Fibroblast of lung (primary cell): Measurements from ENCODE around the gene TNS3. TPM values are rescaled to one million over a fixed set of nuclear protein-coding genes. Genes with fewer than 3 reads are reported as not detected.
A peak's percentile ranks its signal among the peaks of the same experiment; 100 is the strongest.

Experiments used
- DNase-seq, 2 donors: peaks; one replicate each; pipeline versions ENCODE4 v3.0.0 to v3.0.0-alpha.2; 2010; ENCODE audit warnings: low read depth in 2 of 2
- H2AFZ ChIP-seq: 2 replicates; pipeline ENCODE4 v1.5.1; 2012; ENCODE audit warnings: low read length, control low read depth, inconsistent platforms
- H3K27ac ChIP-seq: 2 replicates; pipeline ENCODE4 v1.5.1; 2011; ENCODE audit warnings: low read length, control low read depth; ENCODE audit not compliant: insufficient read depth
- H3K27me3 ChIP-seq: 2 replicates; pipeline ENCODE4 v1.5.1; 2011; ENCODE audit warnings: mild to moderate bottlenecking, low read length; ENCODE audit not compliant: control insufficient read depth, insufficient read depth
- H3K36me3 ChIP-seq: 2 replicates; pipeline ENCODE4 v1.5.1; 2011; ENCODE audit warnings: low read length; ENCODE audit not compliant: control insufficient read depth, insufficient read depth
- H3K4me1 ChIP-seq: 2 replicates; pipeline ENCODE4 v1.5.1; 2011; ENCODE audit warnings: low read length; ENCODE audit not compliant: control insufficient read depth, insufficient read depth; ENCODE audit errors: extremely low read depth
- H3K4me2 ChIP-seq: 2 replicates; pipeline ENCODE4 v1.5.1; 2011; ENCODE audit warnings: low read length, control low read depth; ENCODE audit not compliant: insufficient read depth; ENCODE audit errors: extremely low read depth
- H3K4me3 ChIP-seq, 4 experiments: fragments of 200-600 bp in 1 of 4; sonication (generic) in 1 of 4; replicated peaks in 1 of 4; 2 replicates each; pipeline ENCODE4 v1.5.1; 2011 to 2016; ENCODE audit warnings: low read length in 4 of 4, low read depth in 3 of 4, mild to moderate bottlenecking in 3 of 4, control low read depth in 2 of 4, inconsistent platforms in 1 of 4, mixed read lengths in 1 of 4; ENCODE audit not compliant: insufficient read depth in 1 of 4; ENCODE audit errors: control extremely low read depth in 1 of 4
- H3K79me2 ChIP-seq: 2 replicates; pipeline ENCODE4 v1.5.1; 2012; ENCODE audit warnings: mild to moderate bottlenecking, low read length, inconsistent platforms; ENCODE audit not compliant: control insufficient read depth, insufficient read depth
- H3K9ac ChIP-seq: 2 replicates; pipeline ENCODE4 v1.5.1; 2011; ENCODE audit warnings: mild to moderate bottlenecking, low read length, control low read depth; ENCODE audit not compliant: insufficient read depth
- H3K9me3 ChIP-seq: 2 replicates; pipeline ENCODE4 v1.5.1; 2012; ENCODE audit warnings: low read depth, low read length; ENCODE audit not compliant: control insufficient read depth, insufficient read depth
- H4K20me1 ChIP-seq: 2 replicates; pipeline ENCODE4 v1.5.1; 2011; ENCODE audit warnings: low read length; ENCODE audit not compliant: control insufficient read depth, insufficient read depth; ENCODE audit errors: extremely low read depth
- EZH2 ChIP-seq: IDR thresholded peaks from 2 replicates; pipeline ENCODE4 v1.5.1; 2012; ENCODE audit warnings: low read length, control low read depth, mild to moderate bottlenecking; ENCODE audit errors: missing control alignments
- polyA plus RNA-seq, 2 donors: library from polyadenylated mRNA; depleted of rRNA in 1 of 2; stranded (reverse) in 1 of 2; unstranded in 1 of 2; fragments of >200 nt; gene quantifications; 2 replicates each; pipeline ENCODE4 v1.2.1, GENCODE V29; 2011 to 2012; ENCODE audit warnings: missing spikeins in 1 of 2
- total RNA-seq: library from RNA; depleted of rRNA; stranded (reverse); fragments of >200 nt; gene quantifications from 2 replicates; pipeline ENCODE4 v1.2.1, GENCODE V29; 2014
- TF ChIP-seq, protein P1 (sequence below), 2 donors: IDR thresholded peaks in 1 of 2; conservative IDR thresholded peaks in 1 of 2; 1 replicate in 1 of 2; 2 replicates in 1 of 2; pipeline ENCODE4 v1.5.1; 2011 to 2012; ENCODE audit warnings: low read length in 2 of 2, control low read depth in 1 of 2, inconsistent platforms in 1 of 2, low read depth in 1 of 2, mild to moderate bottlenecking in 1 of 2

TNS3 gene
- total and polyA plus RNA-seq, 2 donors (not counting 1 experiment from before 2014, with no cell fraction given), result 74.4 to 88.8 TPM

DNA sequence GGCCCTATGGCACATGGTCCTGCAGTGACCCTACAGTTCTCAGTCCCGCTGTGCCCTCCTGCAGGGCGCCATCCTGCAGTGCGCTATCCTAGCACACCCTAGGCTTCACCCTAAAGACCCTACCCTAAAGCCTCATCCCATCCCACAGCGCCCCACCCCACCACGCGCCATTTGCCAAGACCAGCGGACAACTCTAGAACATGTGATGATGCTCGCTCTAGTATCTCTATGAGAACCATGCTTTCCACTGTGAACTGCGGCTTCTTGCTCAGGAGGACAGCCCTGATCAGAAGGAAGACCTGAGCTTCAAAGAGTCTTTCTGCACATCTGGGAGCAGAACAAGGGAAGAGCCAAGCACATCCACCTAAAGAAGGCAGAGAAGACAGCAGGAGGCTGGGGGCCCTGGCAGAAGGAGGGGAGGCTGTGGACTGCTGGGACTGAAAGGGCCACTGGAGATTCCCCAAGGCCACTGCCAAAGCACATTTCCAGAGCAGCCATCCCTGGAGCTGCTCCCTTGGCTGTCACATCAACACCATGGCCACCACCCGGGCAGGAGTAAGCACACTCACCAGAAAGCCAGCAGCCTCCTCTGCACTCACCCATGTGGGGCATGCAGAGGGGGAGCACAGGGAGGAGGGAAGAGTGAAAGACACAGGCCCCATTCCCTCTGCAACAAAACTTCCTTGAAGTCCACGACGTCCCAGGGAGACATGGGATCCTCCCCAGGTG, 134.1 kb downstream of the TNS3 start:
- Histone ChIP-seq H4K20me1 (no peaks in the 10 kb centered on the region), H3K36me3 (peaks cover 8% of the 10 kb centered on the region), H3K4me1 (peaks cover 42% of the 10 kb centered on the region), H2AFZ (no peak overlapping the region), H3K27ac (no peak overlapping the region), H3K9ac (no peak overlapping the region), H3K4me3 (no peak overlapping the region), H3K27me3 (no peaks in the 10 kb centered on the region), H3K9me3 (no peaks in the 10 kb centered on the region), H3K4me2 (no peak overlapping the region), H3K79me2 (peaks cover 24% of the 10 kb centered on the region)
- DNase-seq, result no peak
- TF ChIP-seq, protein P1, sequence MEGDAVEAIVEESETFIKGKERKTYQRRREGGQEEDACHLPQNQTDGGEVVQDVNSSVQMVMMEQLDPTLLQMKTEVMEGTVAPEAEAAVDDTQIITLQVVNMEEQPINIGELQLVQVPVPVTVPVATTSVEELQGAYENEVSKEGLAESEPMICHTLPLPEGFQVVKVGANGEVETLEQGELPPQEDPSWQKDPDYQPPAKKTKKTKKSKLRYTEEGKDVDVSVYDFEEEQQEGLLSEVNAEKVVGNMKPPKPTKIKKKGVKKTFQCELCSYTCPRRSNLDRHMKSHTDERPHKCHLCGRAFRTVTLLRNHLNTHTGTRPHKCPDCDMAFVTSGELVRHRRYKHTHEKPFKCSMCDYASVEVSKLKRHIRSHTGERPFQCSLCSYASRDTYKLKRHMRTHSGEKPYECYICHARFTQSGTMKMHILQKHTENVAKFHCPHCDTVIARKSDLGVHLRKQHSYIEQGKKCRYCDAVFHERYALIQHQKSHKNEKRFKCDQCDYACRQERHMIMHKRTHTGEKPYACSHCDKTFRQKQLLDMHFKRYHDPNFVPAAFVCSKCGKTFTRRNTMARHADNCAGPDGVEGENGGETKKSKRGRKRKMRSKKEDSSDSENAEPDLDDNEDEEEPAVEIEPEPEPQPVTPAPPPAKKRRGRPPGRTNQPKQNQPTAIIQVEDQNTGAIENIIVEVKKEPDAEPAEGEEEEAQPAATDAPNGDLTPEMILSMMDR (conservative IDR thresholded peaks at IDR 0.05 in 1 of 2, IDR thresholded peaks at IDR 0.05 in 1 of 2; ENCODE audit: low read depth in 1 of 2, low read length in 2 of 2), result no peak
- TF ChIP-seq EZH2, result no peak

DNA sequence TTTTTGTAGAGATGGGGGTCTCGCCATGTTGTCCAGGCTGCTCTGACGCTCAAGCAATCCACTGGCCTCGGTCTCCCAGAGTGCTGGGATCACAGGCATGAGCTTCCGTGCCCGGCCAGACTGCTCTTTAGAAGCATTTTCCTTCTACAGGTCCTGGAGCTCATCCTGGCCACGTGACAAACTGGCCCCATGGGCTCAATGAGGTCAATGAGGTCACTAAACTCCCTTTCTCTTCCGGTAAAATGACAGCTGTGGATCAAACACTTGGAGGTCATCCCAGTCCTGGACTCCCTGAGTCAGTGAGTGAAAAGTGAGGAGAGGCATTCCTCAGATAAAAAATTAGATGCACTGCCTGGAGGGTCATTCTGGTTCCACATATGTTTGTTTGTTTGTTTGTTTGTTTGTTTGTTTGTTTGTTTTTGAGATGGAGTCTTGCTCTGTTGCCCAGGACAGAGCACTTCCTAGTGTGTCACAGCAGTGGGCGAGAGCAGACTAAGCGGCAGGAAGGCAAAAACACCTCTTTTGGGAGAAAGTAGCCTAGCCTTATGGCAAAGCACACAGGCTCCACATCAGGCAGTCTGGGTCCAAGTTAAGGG, 134.9 kb downstream of the TNS3 start:
- H3K4me3 ChIP-seq, result no peak overlapping the region
- H3K27me3 ChIP-seq, result no peaks in the 10 kb centered on the region
- H3K4me1 ChIP-seq, result peaks cover 37% of the 10 kb centered on the region
- peaks cover 8% of the 10 kb centered on the region for H3K36me3 ChIP-seq
- no peaks in the 10 kb centered on the region for H4K20me1 ChIP-seq
- no peak overlapping the region for H3K27ac ChIP-seq
- no peak overlapping the region for H3K4me2 ChIP-seq
- H3K9me3 ChIP-seq, result no peaks in the 10 kb centered on the region
- no peak overlapping the region for H3K9ac ChIP-seq
- no peak for TF ChIP-seq EZH2
- TF ChIP-seq, protein P1 (conservative IDR thresholded peaks at IDR 0.05 in 1 of 2, IDR thresholded peaks at IDR 0.05 in 1 of 2; ENCODE audit: low read depth in 1 of 2, low read length in 2 of 2), result no peak
- peaks cover 27% of the 10 kb centered on the region for H3K79me2 ChIP-seq
- no peak overlapping the region for H2AFZ ChIP-seq
- DNase-seq, result no peak

GRCh38 chr7:47444376-47445098, 137.4 kb downstream of the TNS3 start:
- Histone ChIP-seq H3K9me3 (no peaks in the 10 kb centered on the region), H3K27ac (no peak overlapping the region), H3K36me3 (peaks cover 12% of the 10 kb centered on the region), H3K9ac (no peak overlapping the region), H3K4me2 (no peak overlapping the region), H3K79me2 (peaks cover 28% of the 10 kb centered on the region), H2AFZ (no peak overlapping the region), H3K27me3 (no peaks in the 10 kb centered on the region), H4K20me1 (no peaks in the 10 kb centered on the region), H3K4me1 (peaks cover 18% of the 10 kb centered on the region), H3K4me3 (no peak overlapping the region)
- no peak for TF ChIP-seq EZH2
- TF ChIP-seq, protein P1 (conservative IDR thresholded peaks at IDR 0.05 in 1 of 2, IDR thresholded peaks at IDR 0.05 in 1 of 2; ENCODE audit: low read depth in 1 of 2, low read length in 2 of 2), result peak; percentile 48 to 61
- DNase-seq, result peak in 1 of 2 donors; percentile 39
